Spleen (tissue), 7 donors: ENCODE measurements around the gene RPS27L.

ENCODE experiments used
- POLR2A ChIP-seq, 3 donors: fragments of 450-650 bp; IDR thresholded peaks; one replicate each; pipeline ENCODE4 v1.5.1; 2017; ENCODE audit warnings: antibody characterized with exemption in 3 of 3, mild to moderate bottlenecking in 1 of 3
- POLR2AphosphoS5 ChIP-seq, 3 donors: sonication (generic); formaldehyde crosslinking; IDR thresholded peaks; one replicate each; pipeline ENCODE4 v1.5.1; 2017; ENCODE audit warnings: antibody characterized with exemption in 3 of 3
- TF ChIP-seq, protein P1 (sequence below), 11 experiments: fragments of 200-600 bp in 7 of 11; fragments of 450-650 bp in 4 of 11; sonication (generic) in 4 of 11; IDR thresholded peaks in 8 of 11; conservative IDR thresholded peaks in 3 of 11; 1 replicate in 7 of 11; 2 replicates in 4 of 11; pipeline versions ENCODE4 v1.4.0 to v1.8.0; 2016 to 2021; ENCODE audit warnings: antibody characterized with exemption in 11 of 11, inconsistent platforms in 4 of 11, mild to moderate bottlenecking in 1 of 11
- donor health status: DM: no; HTN: no; CAD: no; lungs with moderate emphysema.
- donor health status: DM: no; HTN: no; CAD: no.
- donor health status: DM: no; HTN: no; CAD: no.

- TF ChIP-seq, protein P1, sequence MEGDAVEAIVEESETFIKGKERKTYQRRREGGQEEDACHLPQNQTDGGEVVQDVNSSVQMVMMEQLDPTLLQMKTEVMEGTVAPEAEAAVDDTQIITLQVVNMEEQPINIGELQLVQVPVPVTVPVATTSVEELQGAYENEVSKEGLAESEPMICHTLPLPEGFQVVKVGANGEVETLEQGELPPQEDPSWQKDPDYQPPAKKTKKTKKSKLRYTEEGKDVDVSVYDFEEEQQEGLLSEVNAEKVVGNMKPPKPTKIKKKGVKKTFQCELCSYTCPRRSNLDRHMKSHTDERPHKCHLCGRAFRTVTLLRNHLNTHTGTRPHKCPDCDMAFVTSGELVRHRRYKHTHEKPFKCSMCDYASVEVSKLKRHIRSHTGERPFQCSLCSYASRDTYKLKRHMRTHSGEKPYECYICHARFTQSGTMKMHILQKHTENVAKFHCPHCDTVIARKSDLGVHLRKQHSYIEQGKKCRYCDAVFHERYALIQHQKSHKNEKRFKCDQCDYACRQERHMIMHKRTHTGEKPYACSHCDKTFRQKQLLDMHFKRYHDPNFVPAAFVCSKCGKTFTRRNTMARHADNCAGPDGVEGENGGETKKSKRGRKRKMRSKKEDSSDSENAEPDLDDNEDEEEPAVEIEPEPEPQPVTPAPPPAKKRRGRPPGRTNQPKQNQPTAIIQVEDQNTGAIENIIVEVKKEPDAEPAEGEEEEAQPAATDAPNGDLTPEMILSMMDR (IDR thresholded peaks at IDR 0.05 in 8 of 11, conservative IDR thresholded peaks at IDR 0.05 in 3 of 11), result no peak
- TF ChIP-seq POLR2AphosphoS5 (IDR thresholded peaks at IDR 0.05) (no peak), POLR2A (IDR thresholded peaks at IDR 0.05) (no peak)
Observed at GRCh38 chr15:63126726-63127125, 30.6 kb downstream of the RPS27L start.
